ENCODE results near the gene NYAP2.

The NYAP2 gene

DNA sequence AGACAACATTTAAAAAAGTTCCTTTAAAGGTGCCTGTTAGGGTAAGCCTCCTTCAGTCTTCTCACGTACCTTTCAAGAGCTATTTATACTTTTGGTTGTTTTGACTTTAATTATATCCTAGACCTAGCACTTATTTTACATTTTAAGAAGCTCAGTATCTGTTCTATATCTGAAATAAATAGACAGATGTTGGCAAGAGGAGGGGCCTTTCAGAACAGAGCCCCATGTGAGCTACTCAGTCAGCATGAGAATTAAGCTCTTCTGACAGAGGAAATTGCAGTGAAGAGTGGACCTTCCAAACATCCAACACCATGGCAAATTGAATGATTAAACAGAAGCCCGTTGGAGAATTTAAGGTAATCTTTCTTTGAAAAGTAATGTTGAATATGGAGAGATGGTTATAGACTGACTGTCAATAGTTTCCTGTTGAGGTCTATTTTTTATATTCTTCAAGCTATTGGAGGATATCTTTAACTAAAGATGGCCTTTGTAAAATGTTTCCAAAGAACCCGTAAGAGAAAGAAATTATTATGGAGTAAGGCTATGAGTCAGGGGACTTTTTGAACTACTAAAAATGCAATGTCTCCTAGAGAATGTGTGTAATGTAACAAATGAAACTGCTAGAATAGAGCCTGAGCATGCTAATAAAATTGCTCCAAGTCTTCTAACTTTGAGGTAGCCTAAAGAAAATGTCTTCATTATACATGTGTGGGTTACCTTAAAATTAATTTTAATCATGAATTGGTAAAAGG is 17.3 kb downstream of the NYAP2 start:
- TF ChIP-seq SP1 (IDR thresholded peaks at IDR 0.05) (no peak), HDGF (IDR thresholded peaks at IDR 0.05; ENCODE audit: borderline replicate concordance) (no peak)
- TF ChIP-seq, protein P1, sequence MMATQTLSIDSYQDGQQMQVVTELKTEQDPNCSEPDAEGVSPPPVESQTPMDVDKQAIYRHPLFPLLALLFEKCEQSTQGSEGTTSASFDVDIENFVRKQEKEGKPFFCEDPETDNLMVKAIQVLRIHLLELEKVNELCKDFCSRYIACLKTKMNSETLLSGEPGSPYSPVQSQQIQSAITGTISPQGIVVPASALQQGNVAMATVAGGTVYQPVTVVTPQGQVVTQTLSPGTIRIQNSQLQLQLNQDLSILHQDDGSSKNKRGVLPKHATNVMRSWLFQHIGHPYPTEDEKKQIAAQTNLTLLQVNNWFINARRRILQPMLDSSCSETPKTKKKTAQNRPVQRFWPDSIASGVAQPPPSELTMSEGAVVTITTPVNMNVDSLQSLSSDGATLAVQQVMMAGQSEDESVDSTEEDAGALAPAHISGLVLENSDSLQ (IDR thresholded peaks at IDR 0.05), result no peak
- POLR2A ChIA-PET, result no interaction called here
- CTCF ChIA-PET, result no interaction called here
- DNase-seq (ENCODE audit: extremely low spot score), result no peak

DNA sequence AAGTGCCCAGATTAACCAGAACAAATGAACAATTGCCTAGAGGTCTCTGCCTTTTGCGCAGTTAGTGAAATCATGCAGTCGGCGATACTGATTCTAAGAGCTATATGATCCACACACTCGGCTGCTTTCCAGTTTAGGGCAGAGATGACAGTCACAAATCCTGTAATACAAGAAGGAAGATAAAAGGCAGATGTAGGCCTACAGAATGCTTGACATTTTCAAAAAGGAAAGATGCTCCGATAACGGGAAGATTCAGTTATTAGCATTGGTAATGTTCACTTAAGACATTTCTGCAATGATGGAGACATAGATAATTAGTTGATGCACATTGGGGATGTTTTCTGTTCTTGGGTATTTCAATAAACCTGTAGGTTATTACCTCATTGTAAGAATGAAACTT is 19.5 kb downstream of the NYAP2 start:
- ChIA-PET CTCF (no interaction called here), POLR2A (no interaction called here)
- no peak for DNase-seq (ENCODE audit: extremely low spot score)
- no peak for TF ChIP-seq SP1 (IDR thresholded peaks at IDR 0.05)
- TF ChIP-seq SUZ12 (IDR thresholded peaks at IDR 0.05), result no peak

DNA sequence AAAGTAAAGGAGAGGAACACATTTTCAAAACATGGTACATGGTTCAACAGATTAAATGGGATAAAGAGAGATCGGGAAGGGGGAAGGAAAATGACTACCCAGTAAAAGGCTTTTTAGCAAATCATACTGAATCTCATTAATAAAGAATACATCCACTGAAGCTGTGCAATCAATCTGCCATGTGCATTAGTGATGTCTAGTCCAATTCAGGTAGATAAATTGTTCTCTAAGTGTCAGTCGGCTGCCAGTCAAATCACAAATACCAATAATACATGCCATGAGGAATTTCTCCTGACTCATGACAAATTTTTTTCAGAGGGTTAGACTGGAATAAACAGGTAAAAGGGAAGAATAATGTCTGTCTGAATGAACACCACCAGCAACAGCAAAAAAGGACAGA is 22.6 kb downstream of the NYAP2 start:
- TF ChIP-seq LEF1 (IDR thresholded peaks at IDR 0.05; ENCODE audit: borderline replicate concordance), result no peak
- TF ChIP-seq NFRKB (IDR thresholded peaks at IDR 0.05), result no peak
- TF ChIP-seq, protein P1 (IDR thresholded peaks at IDR 0.05), result no peak
- TF ChIP-seq SP1 (IDR thresholded peaks at IDR 0.05), result no peak
- no peak for TF ChIP-seq SUZ12 (IDR thresholded peaks at IDR 0.05)
- no peak for TF ChIP-seq BHLHE40 (IDR thresholded peaks at IDR 0.05; ENCODE audit: borderline replicate concordance)
- no peak for TF ChIP-seq ELF4 (IDR thresholded peaks at IDR 0.05)
- TF ChIP-seq L3MBTL2 (conservative IDR thresholded peaks at IDR 0.05), result no peak
- no peak for TF ChIP-seq ZNF384 (IDR thresholded peaks at IDR 0.05)
- ChIA-PET POLR2A (no interaction called here), CTCF (no interaction called here)
- DNase-seq (ENCODE audit: extremely low spot score), result no peak

DNA sequence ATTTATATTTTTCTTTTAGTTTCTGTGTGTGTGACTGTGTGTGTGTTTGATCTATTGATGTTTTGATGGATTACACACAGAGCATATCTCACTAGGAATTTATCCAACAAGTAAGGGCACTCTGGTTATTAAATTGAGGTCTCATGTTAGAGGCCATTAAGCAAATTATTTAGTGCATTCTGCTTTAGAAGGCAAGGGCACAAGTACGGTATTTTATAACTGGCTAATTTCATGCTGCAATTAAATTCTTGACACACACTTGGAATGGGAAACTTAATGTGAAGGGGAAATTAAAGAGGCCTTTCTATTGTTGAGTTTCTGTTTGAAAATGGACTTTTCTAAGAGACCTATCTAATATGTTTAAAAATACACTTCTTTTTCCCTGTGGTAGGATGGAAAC is 25.8 kb downstream of the NYAP2 start:
- POLR2A ChIA-PET, result no interaction called here
- DNase-seq (ENCODE audit: extremely low spot score), result no peak
- CTCF ChIA-PET, result no interaction called here
- TF ChIP-seq ZNF384 (IDR thresholded peaks at IDR 0.05), result no peak
- no peak for TF ChIP-seq SP1 (IDR thresholded peaks at IDR 0.05)
- no peak for TF ChIP-seq NFRKB (IDR thresholded peaks at IDR 0.05)
- TF ChIP-seq FOXA1 (IDR thresholded peaks at IDR 0.05), result no peak
- TF ChIP-seq FOXM1 (IDR thresholded peaks at IDR 0.05; ENCODE audit: borderline replicate concordance), result no peak
- TF ChIP-seq L3MBTL2 (conservative IDR thresholded peaks at IDR 0.05), result no peak
- TF ChIP-seq ARNT (IDR thresholded peaks at IDR 0.05), result no peak

DNA sequence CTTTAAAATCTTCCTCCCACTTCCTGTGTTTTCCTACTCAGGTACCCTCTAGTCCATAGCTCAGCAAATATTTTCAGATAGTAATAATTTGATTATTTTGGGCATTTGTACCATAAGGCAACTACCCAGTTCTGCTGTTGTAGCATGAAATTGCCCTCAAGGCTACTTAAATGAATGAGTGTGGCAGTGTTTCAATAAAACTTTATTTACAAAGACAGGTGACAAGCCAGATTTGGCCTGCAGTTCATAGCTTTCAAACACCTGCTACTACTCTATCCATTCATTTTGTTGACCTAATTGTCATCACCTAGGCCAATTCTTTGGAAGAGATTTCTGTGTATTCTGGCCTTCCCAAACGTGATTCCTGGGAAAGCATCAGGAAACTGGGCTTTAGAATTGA is 28.9 kb downstream of the NYAP2 start:
- CTCF ChIA-PET, result interaction anchor here (0.7 kb wide), 1 partner anchor 1333 kb away, joined by 3 read pairs; no protein-coding TSS in a partner anchor
- no peak for DNase-seq (ENCODE audit: extremely low spot score)
- POLR2A ChIA-PET, result no interaction called here
- no peak for TF ChIP-seq SP1 (IDR thresholded peaks at IDR 0.05)
- no peak for TF ChIP-seq L3MBTL2 (conservative IDR thresholded peaks at IDR 0.05)
- TF ChIP-seq, protein P1 (IDR thresholded peaks at IDR 0.05), result no peak
- no peak for TF ChIP-seq ARNT (IDR thresholded peaks at IDR 0.05)
- TF ChIP-seq FOXA1 (IDR thresholded peaks at IDR 0.05), result no peak
- no peak for TF ChIP-seq FOXK2 (IDR thresholded peaks at IDR 0.05)
- no peak for TF ChIP-seq HDGF (IDR thresholded peaks at IDR 0.05; ENCODE audit: borderline replicate concordance)
- no peak for TF ChIP-seq ELF4 (IDR thresholded peaks at IDR 0.05)
- no peak for TF ChIP-seq LEF1 (IDR thresholded peaks at IDR 0.05; ENCODE audit: borderline replicate concordance)
- no peak for TF ChIP-seq TARDBP (IDR thresholded peaks at IDR 0.05)
- no peak for TF ChIP-seq NFRKB (IDR thresholded peaks at IDR 0.05)
- no peak for TF ChIP-seq CTBP1 (IDR thresholded peaks at IDR 0.05; ENCODE audit: borderline replicate concordance)
- TF ChIP-seq ZNF384 (IDR thresholded peaks at IDR 0.05), result no peak
- TF ChIP-seq FOXM1 (IDR thresholded peaks at IDR 0.05; ENCODE audit: borderline replicate concordance), result no peak
- no peak for TF ChIP-seq SUZ12 (IDR thresholded peaks at IDR 0.05)

DNA sequence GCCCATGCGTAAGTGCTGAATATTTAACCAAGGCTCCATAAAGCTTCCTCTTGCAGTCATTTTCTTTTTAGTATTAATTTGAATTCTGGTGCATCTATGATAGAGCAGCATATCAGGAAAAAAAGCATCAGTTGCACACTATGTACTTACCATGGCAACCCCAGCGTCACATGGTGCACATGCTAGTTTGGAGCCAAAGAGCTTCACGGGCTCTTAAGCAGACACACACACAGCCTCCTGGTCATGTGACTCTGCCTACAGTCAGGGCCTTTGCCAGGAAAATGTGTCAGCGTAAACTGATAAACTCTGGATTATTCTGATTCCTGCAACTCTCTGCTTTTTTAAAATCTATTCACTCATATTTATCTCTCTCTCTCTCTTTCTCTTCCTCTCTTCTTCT is 30.2 kb downstream of the NYAP2 start:
- ChIA-PET POLR2A (no interaction called here), CTCF (interaction anchor here (0.8 kb wide), 1 partner anchor 34 kb away, joined by 3 read pairs; no protein-coding TSS in a partner anchor)
- no peak for TF ChIP-seq ELF4 (IDR thresholded peaks at IDR 0.05)
- TF ChIP-seq CTBP1 (IDR thresholded peaks at IDR 0.05; ENCODE audit: borderline replicate concordance), result no peak
- no peak for TF ChIP-seq ARNT (IDR thresholded peaks at IDR 0.05)
- TF ChIP-seq FOXK2 (IDR thresholded peaks at IDR 0.05), result no peak
- TF ChIP-seq NFRKB (IDR thresholded peaks at IDR 0.05), result no peak
- TF ChIP-seq SUZ12 (IDR thresholded peaks at IDR 0.05), result no peak
- DNase-seq (ENCODE audit: extremely low spot score), result no peak

DNA sequence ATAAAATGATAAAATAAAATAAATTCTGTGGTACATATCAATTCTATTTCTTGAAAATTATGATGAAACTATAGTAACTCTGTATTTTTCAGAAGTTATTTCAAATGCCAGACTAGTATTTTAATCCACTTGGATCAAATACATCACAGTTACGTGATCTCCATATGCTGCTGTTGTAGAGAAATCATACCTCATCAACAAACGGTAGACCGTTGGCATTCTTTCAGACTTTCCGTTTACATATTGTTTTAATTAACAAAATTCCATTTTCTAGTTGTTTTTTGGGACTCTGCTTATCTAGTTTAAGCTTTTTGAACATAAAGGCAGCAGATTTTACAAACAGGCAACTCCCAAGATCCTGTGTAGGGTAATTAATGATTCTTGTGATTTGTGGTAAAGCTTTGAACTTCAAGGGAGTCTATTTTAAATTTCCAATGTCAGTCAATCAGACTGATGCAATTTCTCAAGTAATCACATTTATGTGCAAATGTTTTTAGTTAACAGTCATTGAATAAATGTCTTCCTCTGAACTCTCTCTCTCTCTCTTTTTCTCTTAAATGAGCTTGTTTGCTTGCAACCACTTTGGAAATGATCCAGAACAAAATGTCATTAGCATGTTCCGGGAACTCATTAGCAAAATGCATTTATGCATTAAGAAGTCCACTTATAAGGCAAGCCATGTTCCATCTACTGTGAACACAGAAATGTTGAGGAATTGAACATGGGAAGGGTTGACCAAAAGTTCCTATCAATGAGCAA is 31.8 kb downstream of the NYAP2 start:
- ChIA-PET POLR2A (no interaction called here), CTCF (interaction anchor here (0.6 kb wide), 1 partner anchor 230 kb away, joined by 3 read pairs; no protein-coding TSS in a partner anchor)
- no peak for DNase-seq (ENCODE audit: extremely low spot score)
- TF ChIP-seq FOXA1 (IDR thresholded peaks at IDR 0.05) (no peak), SUZ12 (IDR thresholded peaks at IDR 0.05) (no peak), CTBP1 (IDR thresholded peaks at IDR 0.05; ENCODE audit: borderline replicate concordance) (no peak), HDGF (IDR thresholded peaks at IDR 0.05; ENCODE audit: borderline replicate concordance) (no peak), NFRKB (IDR thresholded peaks at IDR 0.05) (no peak)

Data from HEK293T (cell line).